Stimulated activated CD4-positive, alpha-beta T cell treated with anti-CD3 and anti-CD28 coated beads, TNF-alpha, amount 100 ng/mL, for 1 hour (primary cell): Measurements from ENCODE around the gene AUTS2.
"Not testable (repeated sequence)": the region's sequence is repeated elsewhere in the genome, so short reads cannot be mapped to it uniquely, and the experiment has no call there.

ENCODE experiments used
- DNase-seq, 3 donors: peaks; one replicate each; pipeline ENCODE4 v3.0.0-alpha.2; 2020; ENCODE audit warnings: low read depth in 3 of 3, low spot score in 1 of 3

Gene AUTS2

DNA sequence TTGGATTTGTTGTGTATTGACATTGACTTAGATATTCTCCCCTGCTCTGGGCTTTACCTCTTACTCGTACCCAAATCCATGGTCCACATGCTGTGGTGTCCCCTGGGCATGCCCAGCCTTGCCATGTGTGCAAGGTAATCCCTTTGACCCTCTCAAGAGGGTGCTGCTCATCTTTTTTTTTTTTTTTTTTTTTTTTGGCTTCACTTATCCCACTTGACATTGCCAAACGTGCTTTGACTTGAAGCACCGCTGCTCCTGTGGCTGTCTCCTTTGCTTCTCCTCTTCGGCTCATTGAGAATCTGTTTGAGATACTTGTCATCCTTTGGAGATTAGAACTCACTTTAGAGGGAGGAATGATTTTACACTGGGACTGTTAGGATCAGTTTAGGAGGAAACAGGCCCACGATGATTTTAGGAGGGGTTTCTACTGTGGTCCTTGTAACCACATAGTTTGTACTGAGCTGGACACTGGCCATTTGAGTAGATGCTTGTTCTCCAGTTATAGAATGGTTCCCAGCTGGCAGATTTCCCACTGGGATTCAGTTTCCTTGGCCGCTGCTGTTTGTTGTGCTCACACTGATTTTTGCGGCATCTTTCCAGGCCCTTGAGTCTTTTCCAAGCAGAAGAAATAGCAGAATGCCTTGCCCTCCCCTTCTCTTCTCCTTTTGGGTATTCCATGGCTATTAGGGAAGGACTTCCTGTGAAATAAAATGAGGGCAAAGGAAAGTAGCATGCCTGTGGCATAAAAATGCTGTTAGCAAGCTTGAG lies 184.8 kb downstream of the AUTS2 start:
- DNase-seq = no peak

DNA sequence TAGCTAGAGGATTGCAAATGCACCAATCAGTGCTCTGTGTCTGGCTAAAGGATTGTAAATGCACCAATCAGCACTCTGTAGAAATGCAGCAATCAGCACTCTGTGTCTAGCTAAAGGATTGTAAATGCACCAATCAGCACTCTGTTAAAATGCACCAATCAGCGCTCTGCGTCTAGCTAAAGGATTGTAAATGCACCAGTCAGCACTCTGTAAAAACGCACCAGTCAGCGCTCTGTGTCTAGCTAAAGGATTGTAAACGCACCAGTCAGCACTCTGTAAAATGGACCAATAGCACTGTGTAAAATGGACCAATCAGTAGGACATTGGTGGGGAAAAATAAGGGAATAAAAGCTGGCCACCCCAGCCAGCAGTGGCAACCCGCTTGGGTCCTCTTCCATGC lies 187.9 kb downstream of the AUTS2 start:
- not testable (repeated sequence) for DNase-seq

DNA sequence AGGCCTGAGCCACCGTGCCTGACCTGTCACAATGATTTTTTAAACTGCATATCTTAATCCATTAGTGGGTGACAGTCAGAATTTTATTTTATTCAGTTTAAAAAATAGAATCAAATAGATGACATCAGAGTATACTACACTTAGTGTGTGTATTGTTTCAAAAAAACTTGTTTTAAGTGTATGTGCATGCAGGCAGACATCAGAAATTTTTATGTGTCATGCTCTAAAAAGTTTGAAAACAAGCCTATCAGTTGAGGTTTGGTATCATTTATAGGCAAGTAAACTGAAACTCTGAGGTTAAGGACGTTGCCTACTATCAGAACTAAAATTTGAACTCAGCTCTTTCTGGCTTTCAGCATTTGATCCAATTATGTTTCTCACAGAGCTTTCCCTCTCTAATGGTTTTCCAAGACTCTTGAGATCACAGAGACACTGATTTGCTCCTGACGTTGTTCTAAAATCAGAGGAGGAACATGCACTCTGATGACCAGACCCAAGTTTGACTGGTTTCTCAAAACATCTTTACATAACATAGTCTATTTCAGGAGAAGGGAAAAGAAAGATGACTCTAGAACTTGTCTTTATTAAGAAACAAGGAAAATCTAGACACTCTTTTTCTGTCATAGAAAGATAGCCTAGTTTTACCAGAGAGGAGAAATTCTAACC lies 188.6 kb downstream of the AUTS2 start:
- no peak for DNase-seq

DNA sequence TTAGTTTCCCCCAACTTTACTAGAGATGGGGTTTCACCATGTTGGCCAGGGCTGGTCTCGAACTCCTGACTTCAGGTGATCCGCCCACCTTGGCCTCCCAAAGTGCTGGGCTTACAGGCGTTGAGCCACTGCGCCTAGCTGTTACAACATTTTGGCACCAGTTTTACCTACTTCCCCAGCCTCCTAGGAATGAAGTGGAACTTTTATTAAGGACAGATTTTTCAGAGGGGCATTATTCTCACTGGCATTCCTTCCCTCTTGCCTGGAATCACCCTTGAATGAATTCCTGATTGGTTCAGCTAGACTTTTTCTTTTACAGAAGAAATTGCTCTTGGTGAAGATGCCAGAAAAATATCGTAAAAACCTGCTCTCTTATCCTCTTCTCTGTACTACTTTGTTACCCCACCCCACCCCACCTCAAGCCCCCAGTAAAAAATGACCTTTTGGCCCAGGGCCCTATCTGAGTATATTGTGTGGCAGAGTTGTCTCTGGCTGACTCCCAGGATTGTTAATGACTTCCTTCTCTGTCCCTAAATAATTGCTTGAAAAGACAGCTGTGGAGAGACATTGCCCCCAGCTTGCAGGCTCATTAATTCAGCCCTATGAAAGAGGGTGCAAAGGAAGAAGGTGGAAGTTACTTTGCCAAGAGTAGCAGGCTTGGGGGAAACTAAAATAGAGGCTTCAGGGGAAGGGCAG lies 189.6 kb downstream of the AUTS2 start:
- no peak for DNase-seq

DNA sequence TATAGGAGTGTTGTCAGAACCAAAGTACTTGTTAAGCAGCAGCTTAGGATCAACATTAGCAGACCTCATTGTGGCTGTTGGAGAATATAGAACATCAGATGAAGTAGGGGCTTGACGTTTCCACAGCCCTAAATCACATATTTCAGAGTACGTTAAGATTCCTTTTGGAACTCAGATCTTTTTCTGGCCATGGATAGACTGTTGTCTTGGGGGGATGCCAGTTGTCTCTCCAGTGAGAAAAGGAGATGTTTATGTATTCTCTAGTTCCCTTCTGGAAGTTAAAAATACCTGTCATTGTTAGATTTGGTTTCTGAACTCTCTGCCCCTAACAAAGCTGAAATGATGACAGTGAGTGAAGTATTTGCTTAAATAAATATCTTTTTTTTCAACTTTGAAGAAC lies 191.3 kb downstream of the AUTS2 start:
- DNase-seq = no peak

DNA sequence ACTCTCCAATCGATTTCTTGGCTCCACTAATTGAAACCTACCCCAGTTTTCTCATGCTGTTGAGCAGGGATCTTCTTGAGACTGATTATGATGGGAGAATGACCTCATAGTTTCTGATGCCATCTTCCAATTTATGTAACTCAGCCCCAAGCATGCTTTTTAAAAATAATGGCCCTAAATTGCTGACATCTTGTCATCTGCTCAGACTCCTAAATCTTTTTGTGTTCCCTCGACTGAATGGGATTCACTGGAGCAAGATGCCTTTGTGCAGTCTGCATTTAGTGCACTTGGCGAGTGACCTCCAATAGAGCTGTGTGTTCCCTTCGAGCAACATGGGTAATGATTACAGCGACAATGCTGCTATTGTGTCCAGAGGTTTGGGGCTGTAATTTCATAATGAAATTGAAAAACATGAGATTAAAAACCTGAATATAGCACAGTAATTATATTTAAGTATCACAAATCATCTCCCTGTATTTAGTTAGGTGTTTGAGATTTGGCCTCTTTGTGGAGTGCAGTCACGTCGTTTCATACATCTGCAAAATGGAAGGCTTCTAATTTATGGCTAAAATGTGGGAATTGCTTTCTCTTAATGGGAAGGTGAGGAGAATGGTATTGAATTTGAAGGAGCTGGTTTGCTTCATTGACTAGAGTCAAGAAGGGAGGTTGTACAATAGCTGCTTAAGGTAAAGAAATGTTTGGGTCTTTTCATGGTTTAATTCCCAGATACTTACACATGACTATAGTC lies 192.9 kb downstream of the AUTS2 start:
- DNase-seq = no peak

DNA sequence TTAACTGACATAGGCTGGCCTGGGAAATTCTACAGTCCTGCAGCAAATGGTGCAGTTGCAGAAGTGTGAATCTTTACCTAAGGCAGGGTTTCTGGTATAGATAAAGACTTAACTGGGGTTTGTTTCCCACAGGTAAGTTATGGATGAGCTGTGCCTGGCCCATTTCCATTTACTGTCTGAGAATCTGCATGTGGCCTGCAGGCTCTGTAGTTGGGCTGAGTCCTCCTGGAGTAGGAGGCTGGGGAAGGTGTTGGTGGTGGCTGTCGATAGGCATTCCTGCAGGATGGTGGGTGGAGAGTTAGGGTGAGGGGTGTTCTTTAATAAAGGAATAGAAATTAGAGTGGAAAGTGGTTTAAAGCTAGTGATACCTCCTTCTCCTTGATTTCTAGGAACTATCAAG lies 193.5 kb downstream of the AUTS2 start:
- DNase-seq = no peak

DNA sequence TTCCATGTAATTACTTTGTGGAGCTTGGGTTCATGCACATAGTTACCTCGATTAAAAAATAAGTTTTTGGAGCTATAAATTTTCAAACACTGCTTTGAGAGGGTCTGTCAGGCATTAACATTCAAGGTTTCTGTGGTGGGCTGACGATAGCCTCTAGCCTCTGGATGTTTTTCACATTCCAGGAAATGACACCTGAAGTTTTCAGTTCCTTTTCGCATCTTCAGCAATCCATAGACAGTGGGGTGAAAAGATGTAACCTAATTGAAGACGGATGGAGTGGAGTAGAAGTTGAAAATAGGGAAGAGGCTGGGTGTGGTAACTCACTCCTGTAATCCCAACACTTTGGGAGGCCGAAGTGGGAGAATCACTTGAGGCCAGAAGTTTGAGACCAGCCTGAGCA lies 197.7 kb downstream of the AUTS2 start:
- no peak for DNase-seq

DNA sequence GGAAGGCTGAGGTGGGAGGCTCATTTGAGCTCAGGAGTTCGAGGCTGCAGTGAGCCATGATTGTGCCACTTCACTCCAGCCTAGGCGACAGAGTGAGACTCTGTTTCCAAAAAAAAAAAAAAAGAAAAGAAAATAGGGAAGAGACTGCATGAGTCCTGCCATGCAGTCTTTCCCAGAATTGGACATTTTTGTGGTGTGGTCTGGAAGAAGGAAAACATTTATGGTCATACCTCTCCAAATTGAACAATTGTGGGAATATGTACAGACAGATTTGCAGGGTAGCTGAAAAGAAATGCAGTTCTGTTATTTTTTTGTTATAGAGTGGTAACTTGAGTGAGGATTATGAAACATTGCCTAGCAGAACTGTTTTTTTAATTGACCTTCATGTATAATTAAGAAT lies 198.1 kb downstream of the AUTS2 start:
- DNase-seq = no peak

DNA sequence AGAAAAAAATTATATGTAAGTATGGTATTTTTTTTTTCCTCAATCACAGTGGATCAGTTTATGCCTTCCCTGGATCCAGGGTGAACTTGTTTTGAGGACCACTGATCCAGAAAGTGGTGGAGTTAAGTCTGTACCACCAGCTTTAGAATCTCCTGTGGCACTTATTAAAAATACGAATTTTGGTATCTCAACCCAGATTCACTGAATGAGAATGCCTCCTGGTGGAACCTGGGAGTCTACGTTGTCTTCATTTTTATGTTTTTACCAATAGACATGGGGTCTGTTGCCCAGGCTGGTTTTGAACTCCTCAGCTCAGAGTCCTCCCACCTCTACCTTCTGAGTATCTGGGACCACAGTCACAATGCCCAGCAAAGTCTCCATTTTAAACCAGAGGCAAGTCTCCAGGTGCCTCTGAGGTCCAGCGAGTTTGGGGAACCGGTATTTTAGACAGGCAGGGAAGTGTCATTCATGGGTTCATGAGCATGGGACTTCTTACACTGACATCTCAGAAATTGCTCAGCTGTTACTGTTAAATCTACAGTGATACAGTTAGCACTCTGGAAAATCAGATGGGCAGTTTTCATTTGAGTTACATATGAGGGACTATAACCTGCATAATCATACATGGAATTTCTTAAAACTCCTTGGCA lies 200.9 kb downstream of the AUTS2 start:
- no peak for DNase-seq

DNA sequence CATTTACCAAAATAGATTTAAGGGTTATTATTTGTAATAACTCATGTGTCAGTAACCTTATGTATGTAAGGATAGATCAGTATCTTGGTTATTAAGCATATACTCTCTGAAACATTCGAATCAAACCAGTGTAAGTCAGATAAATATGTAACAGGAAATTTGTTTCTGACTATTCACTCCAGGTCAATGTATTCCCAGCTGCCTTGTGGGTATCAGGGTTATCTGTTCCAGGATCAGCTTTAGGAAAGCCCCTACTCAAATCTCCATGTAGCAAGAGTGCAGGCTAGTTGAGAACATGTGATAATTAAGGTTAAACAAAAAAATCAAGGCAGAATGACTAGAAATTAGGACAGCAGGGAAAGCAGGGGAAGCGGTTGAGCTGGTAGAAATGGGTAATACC lies 201.7 kb downstream of the AUTS2 start:
- DNase-seq = no peak

DNA sequence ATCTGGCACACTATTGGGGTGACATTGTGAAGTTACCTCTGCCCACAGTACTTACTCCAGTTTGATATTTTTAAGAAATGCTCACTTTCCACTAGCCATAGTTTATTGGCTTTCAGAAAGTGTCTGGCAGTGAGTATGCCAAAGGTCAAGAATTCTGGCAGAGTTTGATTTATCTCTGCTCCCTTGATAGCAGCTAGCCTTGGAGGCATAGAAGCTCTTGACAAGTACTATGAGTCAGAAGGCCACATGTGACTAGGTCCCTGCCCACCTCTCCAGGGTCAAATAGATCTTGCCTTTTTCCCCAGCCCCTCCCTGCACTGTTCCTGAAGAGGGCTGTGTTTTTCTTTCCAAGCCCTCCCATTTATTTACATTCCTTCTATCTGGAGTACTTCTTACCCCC lies 202.2 kb downstream of the AUTS2 start:
- no peak for DNase-seq

DNA sequence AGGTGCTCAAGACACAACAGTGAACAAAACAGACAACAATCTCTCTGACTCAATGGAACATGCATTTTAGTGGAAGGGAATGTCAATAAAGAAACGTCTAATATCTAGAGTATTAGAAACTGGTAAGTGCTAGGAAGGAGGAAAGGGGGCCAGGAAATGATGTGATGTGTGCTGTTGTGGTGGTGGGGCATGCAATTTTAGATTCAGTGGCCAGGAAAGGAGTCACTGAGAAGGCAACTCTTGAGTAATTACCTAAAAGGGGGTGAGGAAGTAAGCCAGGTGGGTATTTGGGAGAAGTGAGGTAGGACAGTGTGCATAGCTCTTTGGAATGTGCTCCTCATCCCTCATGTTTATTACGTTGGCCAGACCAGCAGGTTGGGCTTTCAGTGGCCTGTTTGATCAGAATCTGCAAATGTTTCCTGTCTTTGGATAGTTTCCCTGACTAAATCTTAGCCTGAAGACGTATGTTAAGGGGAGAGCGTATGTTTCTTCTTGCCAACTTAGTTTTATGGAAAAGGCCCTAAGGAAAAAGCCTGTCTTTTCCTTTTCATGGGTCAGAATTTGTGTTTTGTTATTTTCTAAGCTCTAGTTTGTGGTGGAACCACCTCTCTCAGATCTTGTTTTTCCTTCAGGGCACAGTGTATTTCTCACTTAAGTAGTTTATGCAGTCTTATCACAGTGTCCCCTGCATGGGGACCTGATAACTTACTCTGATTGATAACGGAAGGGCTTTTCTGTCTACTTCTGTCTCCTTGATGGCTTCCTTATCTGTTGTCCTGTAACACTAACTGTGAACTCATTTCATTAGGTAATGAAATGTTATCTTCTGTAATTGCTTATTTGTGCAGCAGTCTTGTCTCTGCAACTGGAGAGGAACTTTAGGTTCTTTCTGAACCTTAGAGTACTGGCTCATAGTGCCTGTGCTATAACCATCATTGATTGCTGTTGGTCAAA lies 203.7 kb downstream of the AUTS2 start:
- DNase-seq = no peak

DNA sequence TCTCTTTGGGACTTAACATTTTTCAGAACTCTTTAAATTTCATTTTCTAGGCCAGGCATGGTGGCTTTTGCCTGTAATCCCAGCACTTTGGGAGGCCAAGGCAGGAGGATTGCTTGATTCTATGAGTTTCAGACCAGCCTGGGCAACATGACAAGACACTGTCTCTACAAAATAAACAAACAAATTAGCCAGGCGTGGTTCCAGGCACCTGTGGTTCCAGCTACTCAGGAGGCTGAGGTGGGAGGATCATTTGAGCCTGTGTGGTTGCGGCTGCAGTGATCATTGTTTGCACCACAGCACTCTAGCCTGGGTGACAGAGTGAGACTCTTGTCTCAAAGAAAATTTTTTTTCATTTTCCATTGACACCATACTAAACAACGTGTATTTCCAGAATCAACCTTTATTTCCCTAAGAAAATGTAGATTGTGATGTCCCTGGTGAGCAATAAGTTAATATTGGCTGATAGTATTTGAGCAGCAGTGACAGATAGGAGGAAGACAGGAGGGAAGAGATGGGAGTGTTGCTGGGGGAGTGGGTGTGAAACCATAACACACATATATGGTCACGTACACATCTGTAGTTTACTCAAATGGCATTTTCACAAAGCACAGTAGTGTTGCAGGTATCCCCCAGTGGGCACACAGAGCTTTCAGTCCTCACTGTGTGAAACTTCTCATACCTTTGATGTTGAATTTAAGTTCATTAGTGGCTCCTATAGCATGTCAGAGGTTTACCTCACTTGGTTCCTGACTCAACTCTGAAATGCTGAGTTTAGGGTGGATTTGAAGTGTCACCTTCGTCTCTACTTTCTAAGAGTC lies 205.6 kb downstream of the AUTS2 start:
- DNase-seq = no peak

DNA sequence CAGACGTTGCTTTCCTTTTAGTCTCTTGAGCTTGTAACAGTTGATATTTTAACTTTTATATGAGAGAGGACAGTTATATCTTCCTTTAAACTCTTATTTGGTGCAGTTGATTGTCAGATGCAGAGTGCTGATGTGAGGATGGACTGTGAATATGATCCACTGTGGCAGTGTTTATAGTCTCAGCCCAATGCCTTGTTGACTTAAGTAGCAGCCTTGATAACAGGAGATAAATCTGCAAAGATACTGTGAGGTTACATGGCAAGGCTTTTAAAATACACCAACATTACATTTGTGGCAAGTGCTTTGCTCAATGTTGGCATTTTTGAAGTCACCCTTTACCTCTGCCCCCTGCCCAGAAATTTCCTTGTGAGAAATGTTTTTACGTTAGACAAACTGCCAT lies 206.7 kb downstream of the AUTS2 start:
- no peak for DNase-seq

DNA sequence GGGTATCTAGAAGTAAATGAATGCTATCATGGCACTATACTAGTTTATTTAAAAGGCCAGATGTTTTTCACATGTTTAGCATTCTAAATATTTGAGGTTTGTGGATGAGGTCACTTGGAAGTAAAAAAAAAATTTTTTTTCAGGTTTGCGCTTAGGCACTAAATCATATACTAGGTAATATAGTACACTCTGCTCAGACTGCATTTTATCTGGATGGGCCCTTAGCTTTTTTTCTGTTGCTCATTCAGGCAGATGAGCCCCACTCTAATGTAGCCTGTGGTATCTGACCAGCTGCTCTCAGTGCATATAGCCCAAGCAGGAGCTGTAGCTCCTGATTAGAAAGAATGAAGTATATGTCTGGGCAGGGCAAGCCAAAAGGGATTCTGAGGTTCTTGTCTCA lies 210.1 kb downstream of the AUTS2 start:
- no peak for DNase-seq

DNA sequence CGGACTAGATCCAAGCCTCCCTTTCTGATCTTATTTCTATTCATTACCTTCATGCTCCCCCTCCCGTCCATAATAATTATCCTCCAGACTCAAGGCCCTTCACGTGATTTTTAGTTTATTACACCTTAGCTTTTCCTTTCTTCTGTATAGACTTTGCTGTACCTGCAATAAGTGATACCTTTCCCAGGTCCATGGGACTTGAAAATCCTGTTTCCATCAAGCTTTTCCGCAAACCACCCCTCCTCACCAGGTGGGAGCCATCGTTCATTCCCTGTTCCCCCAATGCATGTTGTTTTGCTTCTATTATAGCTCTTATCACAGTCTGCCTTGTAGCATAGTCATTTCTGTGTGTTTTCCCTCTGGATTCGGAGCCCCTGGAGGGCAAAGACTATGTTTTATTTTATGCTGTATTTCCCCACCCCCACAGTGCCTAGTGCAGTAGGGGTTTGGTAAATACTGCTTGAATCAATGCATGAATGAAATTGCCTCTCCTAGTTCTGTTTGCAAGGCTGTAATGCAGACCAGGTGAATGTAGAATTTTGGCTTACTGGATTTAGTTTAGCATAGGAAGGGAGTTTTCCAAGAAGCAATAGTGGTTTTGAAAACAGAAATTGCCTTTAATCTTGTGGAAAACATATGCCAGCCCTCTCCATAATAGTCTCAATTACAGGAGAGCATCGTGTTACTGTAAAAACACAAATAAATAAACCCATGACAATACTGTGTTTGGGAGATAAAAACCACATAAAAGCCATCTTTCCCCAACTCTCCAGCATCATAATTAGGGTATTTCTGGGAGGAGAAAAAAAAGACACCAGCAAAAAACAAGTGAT lies 213.4 kb downstream of the AUTS2 start:
- DNase-seq = no peak

DNA sequence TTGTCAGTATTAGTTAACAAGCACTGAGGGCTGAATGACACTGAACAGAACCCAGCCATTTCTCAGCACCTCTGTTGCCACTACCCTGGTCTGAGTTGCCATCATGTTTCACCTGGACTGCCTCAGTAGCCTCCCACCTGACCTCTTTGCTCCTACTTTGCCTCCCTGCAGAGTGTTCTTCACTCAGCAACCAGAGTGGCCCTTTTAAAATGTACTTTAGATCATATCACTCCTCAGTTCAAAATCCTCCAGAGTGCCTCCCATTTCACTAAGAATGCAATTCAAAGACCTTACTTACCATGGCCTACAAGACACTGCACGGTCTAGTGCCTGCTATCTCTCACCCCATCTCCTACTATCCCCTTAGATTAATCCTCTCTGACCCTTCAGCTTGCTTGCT lies 214.5 kb downstream of the AUTS2 start:
- DNase-seq = no peak
